ENCODE results near the gene FIGNL1.

FIGNL1 gene

GRCh38 chr7:50394315-50394714, 55.8 kb downstream of the FIGNL1 start:
- DNase-seq, result no peak

All from NCI-H2081 treated with DMSO at 0.1 percent for 48 hours (cell line).